ENCODE measurements around the gene CDCA7. TPM values are rescaled to one million over a fixed set of nuclear protein-coding genes. Genes with fewer than 3 reads are reported as not detected.

The CDCA7 gene
- total and polyA plus RNA-seq, 2 of the 13 experiments (the other 11 are each of a cell fraction or from before 2014, with no cell fraction given): 46.2 to 57.8 TPM

DNA sequence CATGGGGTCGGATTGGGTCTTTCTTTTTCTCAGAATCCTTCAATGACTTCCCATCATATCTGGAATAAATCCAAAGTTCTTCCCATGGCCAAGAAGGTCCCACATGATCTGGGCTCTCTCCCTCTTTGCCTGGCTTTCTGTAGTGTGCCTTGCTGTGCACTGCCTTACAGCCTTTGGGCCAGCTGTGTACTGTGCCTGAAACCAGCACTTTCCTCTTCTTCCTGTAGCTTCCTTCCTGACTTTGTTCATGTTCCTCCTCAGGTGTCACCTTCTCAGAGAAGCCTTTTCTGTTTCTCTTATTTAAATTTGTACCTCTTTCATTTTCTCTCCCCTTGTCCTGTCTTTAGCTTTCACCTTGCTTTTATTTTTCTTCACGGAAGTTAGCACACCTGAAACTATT, 4.3 kb upstream of the CDCA7 start (continued):
- no peak for TF ChIP-seq ARID5B (CRISPR knock-in tag; IDR thresholded peaks at IDR 0.05)

- 52% methylated on average over 4 of the region's 4 CpGs for WGBS (ENCODE audit: low lambda C conversion rate)
- Histone ChIP-seq H3K27ac (ENCODE audit: extremely low read length, insufficient read depth, low read length) (no peak overlapping the region), H3K4me1 (ENCODE audit: insufficient read depth, low read length) (peaks cover 42% of the 10 kb centered on the region), H3K9ac (ENCODE audit: insufficient read depth, low read depth, low read length) (no peak overlapping the region), H3K27me3 (ENCODE audit: control insufficient read depth in 1 of 2, insufficient read depth in 2 of 2, low read length in 2 of 2) (peaks cover 0 to 2% of the 10 kb centered on the region in 2 experiments; a peak in 2 of 5 replicates), H3K36me3 (replicated peaks in 1 of 2; ENCODE audit: control insufficient read depth in 1 of 2, insufficient read depth in 2 of 2, low read length in 2 of 2) (no peaks in the 10 kb centered on the region), H2AFZ (ENCODE audit: low read length) (no peak overlapping the region), H3K4me3 (replicated peaks in 1 of 3; ENCODE audit: insufficient read depth in 1 of 3, low read depth in 2 of 3, low read length in 3 of 3) (no peak overlapping the region), H3K79me2 (ENCODE audit: insufficient read depth, low read length) (peaks cover 19% of the 10 kb centered on the region), H4K20me1 (ENCODE audit: insufficient read depth, low read length) (peaks cover 10% of the 10 kb centered on the region; the same call in 1 of the 2 replicates), H3K9me3 (ENCODE audit: low read length) (no peaks in the 10 kb centered on the region), H3K4me2 (ENCODE audit: low read depth, low read length) (no peak overlapping the region)
- intact Hi-C loops (cut with micrococcal nuclease; ENCODE audit: unreplicated experiment): loop anchor here (10.0 kb wide), 2 partner anchors 127 to 277 kb away; partner anchors contain the start of gene MAP3K20
- POLR2A ChIA-PET: no interaction called here
- FAIRE-seq (no peak), DNase-seq (ENCODE audit: low spot score) (no peak), ATAC-seq (no peak)
- TF ChIP-seq STAG1 (CRISPR knock-in tag; IDR thresholded peaks at IDR 0.05): no peak
- TF ChIP-seq GATAD1 (CRISPR knock-in tag; IDR thresholded peaks at IDR 0.05): no peak
- TF ChIP-seq MEIS1 (CRISPR knock-in tag; IDR thresholded peaks at IDR 0.05; ENCODE audit: borderline replicate concordance): no peak
- TF ChIP-seq ZNF124 (CRISPR knock-in tag; IDR thresholded peaks at IDR 0.05): no peak
- no peak for TF ChIP-seq ZNF343 (CRISPR knock-in tag; IDR thresholded peaks at IDR 0.05)
- no peak for TF ChIP-seq NPAS2 (CRISPR knock-in tag; IDR thresholded peaks at IDR 0.05; ENCODE audit: borderline replicate concordance)
- no peak for TF ChIP-seq CCAR2 (optimal IDR thresholded peaks at IDR 0.05; ENCODE audit: low read depth, low read length)
- no peak for TF ChIP-seq ZBTB21 (CRISPR knock-in tag; IDR thresholded peaks at IDR 0.05)
- no peak for TF ChIP-seq ZNF619 (CRISPR knock-in tag; IDR thresholded peaks at IDR 0.05)
- TF ChIP-seq, protein P1, sequence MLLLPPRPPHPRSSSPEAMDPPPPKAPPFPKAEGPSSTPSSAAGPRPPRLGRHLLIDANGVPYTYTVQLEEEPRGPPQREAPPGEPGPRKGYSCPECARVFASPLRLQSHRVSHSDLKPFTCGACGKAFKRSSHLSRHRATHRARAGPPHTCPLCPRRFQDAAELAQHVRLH (CRISPR knock-in tag; IDR thresholded peaks at IDR 0.05; ENCODE audit: borderline replicate concordance, low read depth): no peak
- TF ChIP-seq, protein P2, sequence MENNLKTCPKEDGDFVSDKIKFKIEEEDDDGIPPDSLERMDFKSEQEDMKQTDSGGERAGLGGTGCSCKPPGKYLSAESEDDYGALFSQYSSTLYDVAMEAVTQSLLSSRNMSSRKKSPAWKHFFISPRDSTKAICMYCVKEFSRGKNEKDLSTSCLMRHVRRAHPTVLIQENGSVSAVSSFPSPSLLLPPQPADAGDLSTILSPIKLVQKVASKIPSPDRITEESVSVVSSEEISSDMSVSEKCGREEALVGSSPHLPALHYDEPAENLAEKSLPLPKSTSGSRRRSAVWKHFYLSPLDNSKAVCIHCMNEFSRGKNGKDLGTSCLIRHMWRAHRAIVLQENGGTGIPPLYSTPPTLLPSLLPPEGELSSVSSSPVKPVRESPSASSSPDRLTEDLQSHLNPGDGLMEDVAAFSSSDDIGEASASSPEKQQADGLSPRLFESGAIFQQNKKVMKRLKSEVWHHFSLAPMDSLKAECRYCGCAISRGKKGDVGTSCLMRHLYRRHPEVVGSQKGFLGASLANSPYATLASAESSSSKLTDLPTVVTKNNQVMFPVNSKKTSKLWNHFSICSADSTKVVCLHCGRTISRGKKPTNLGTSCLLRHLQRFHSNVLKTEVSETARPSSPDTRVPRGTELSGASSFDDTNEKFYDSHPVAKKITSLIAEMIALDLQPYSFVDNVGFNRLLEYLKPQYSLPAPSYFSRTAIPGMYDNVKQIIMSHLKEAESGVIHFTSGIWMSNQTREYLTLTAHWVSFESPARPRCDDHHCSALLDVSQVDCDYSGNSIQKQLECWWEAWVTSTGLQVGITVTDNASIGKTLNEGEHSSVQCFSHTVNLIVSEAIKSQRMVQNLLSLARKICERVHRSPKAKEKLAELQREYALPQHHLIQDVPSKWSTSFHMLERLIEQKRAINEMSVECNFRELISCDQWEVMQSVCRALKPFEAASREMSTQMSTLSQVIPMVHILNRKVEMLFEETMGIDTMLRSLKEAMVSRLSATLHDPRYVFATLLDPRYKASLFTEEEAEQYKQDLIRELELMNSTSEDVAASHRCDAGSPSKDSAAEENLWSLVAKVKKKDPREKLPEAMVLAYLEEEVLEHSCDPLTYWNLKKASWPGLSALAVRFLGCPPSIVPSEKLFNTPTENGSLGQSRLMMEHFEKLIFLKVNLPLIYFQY (CRISPR knock-in tag; IDR thresholded peaks at IDR 0.05; ENCODE audit: borderline replicate concordance): no peak
- no peak for TF ChIP-seq ZNF367 (CRISPR knock-in tag; IDR thresholded peaks at IDR 0.05; ENCODE audit: borderline replicate concordance)
- CTCF ChIA-PET (ENCODE audit: low intra/inter-chr PET ratio, low total read pairs): no interaction called here
- in situ Hi-C loops (cut with HindIII; ENCODE audit: extremely low pct_ligation_motif_present, low pct_unique_long_range_greater_than_20kb): no loop called here
- no TSS peak for BruUV-seq (replicated peaks)
Measured at GRCh38 chr2:173351879-173352278, 2.8 kb upstream of the CDCA7 start.

Measured in HepG2 (cell line).